Upper lobe of left lung (tissue), 6 donors: Measurements from ENCODE around the gene SNX21. TPM values are rescaled to one million over a fixed set of nuclear protein-coding genes. Genes with fewer than 3 reads are reported as not detected.

Experiments used
- ATAC-seq, 2 donors: fragments of 200-7000 bp; cut with Tn5 transposase; one replicate each; pipeline ENCODE4 v1.9.1; 2022; ENCODE audit warnings: mild to moderate bottlenecking in 2 of 2, moderate library complexity in 2 of 2; ENCODE audit not compliant: low FRiP score in 2 of 2
- DNase-seq, 2 donors: peaks; one replicate each; pipeline ENCODE4 v3.0.0-alpha.2; 2019 to 2020
- H3K27ac ChIP-seq, 4 donors: fragments of 200-600 bp; sonication (generic); one replicate each; pipeline ENCODE4 v1.5.1; 2016 to 2019
- H3K27me3 ChIP-seq, 4 donors: fragments of 200-600 bp; sonication (generic); one replicate each; pipeline ENCODE4 v1.5.1; 2017 to 2019
- H3K36me3 ChIP-seq, 4 donors: fragments of 200-600 bp; sonication (generic); one replicate each; pipeline ENCODE4 v1.5.1; 2016 to 2019
- H3K4me1 ChIP-seq, 4 donors: fragments of 200-600 bp; sonication (generic); one replicate each; pipeline ENCODE4 v1.5.1; 2018 to 2019
- H3K4me3 ChIP-seq, 4 donors: fragments of 200-600 bp; sonication (generic); one replicate each; pipeline ENCODE4 v1.5.1; 2017 to 2019; ENCODE audit warnings: mild to moderate bottlenecking in 2 of 4, moderate library complexity in 1 of 4
- H3K9me3 ChIP-seq, 4 donors: fragments of 200-600 bp; sonication (generic); one replicate each; pipeline ENCODE4 v1.5.1; 2018 to 2019
- CTCF ChIP-seq, 6 experiments: fragments of 450-650 bp in 4 of 6; fragments of 200-600 bp in 2 of 6; sonication (generic) in 2 of 6; IDR thresholded peaks; one replicate each; pipeline ENCODE4 v1.5.1; 2016 to 2019; ENCODE audit warnings: antibody characterized with exemption in 6 of 6
- EP300 ChIP-seq, 4 donors: sonication (generic); formaldehyde crosslinking; IDR thresholded peaks; one replicate each; pipeline ENCODE4 v1.5.1; 2017; ENCODE audit warnings: antibody characterized with exemption in 4 of 4, control low read depth in 2 of 4
- POLR2A ChIP-seq, 4 donors: fragments of 450-650 bp; IDR thresholded peaks; one replicate each; pipeline ENCODE4 v1.5.1; 2016 to 2017; ENCODE audit warnings: antibody characterized with exemption in 4 of 4, mild to moderate bottlenecking in 2 of 4
- POLR2AphosphoS5 ChIP-seq, 2 donors: sonication (generic); formaldehyde crosslinking; IDR thresholded peaks; one replicate each; pipeline ENCODE4 v1.5.1; 2017; ENCODE audit warnings: antibody characterized with exemption in 2 of 2
- WGBS, 2 donors: methylation state at CpG; one replicate each; pipeline ENCODE4 v1.1.5; 2017 to 2018; 5-methylcytosine and 5-hydroxymethylcytosine counted together
- total RNA-seq, 6 donors: library from RNA; depleted of rRNA in 4 of 6; stranded (reverse); fragments of >200 nt in 4 of 6; gene quantifications; one replicate each; pipeline versions ENCODE4 v1.1.0 to v1.2.1, GENCODE V29; 2016 to 2021
- donor health status: DM: no; HTN: no; CAD: no; lungs with moderate emphysema.
- donor health status: DM: no; HTN: yes; CAD: no; lungs with severe emphysema.

SNX21 gene
- total RNA-seq, 6 donors from 2014 or later = 23.9 to 117 (median 52.9) TPM

- H3K27me3 ChIP-seq = no peaks in the 10 kb centered on the region
- TF ChIP-seq EP300 (IDR thresholded peaks at IDR 0.05) (no peak), CTCF (IDR thresholded peaks at IDR 0.05) (no peak), POLR2A (IDR thresholded peaks at IDR 0.05) (no peak)
- H3K4me1 ChIP-seq = peaks cover 12 to 30% (median 22%) of the 10 kb centered on the region in 4 donors
- peaks cover 0 to 45% (median 20%) of the 10 kb centered on the region in 4 donors for H3K36me3 ChIP-seq
- H3K4me3 ChIP-seq = no peak overlapping the region
- DNase-seq (no peak), ATAC-seq (no peak)
- no peak overlapping the region for H3K27ac ChIP-seq
- WGBS, 2 donors = 94% methylated on average over 11 to 18 of the region's 19 CpGs
- no peaks in the 10 kb centered on the region for H3K9me3 ChIP-seq
These were observed 53.2 kb downstream of the SNX21 start for GRCh38 chr20:45886590-45887345.

- Histone ChIP-seq H3K36me3 (peaks cover 0 to 45% (median 20%) of the 10 kb centered on the region in 4 donors), H3K27ac (no peak within 1 kb of the TSS), H3K27me3 (no peaks in the 10 kb centered on the region), H3K9me3 (no peaks in the 10 kb centered on the region), H3K4me1 (peaks cover 16 to 32% (median 23%) of the 10 kb centered on the region in 4 donors), H3K4me3 (no peak within 1 kb of the TSS)
- DNase-seq = no peak
- no peak for TF ChIP-seq POLR2AphosphoS5 (IDR thresholded peaks at IDR 0.05)
- TF ChIP-seq POLR2A (IDR thresholded peaks at IDR 0.05) = no peak
- TF ChIP-seq CTCF (IDR thresholded peaks at IDR 0.05) = no peak
- TF ChIP-seq EP300 (IDR thresholded peaks at IDR 0.05) = no peak
- WGBS, 2 donors = 91 to 92% methylated on average over 8 of the region's 8 CpGs
- no peak for ATAC-seq
These were observed 53.7 kb downstream of the SNX21 start, which contains the start of gene SPATA25 for GRCh38 chr20:45887346-45887715. SPATA25 (minus strand) TSS chr20:45887622; CDS start chr20:45887590, 32 bp downstream.

- Histone ChIP-seq H3K27ac (no peak overlapping the region), H3K4me1 (peaks cover 26 to 44% (median 32%) of the 10 kb centered on the region in 4 donors), H3K27me3 (no peaks in the 10 kb centered on the region), H3K9me3 (no peaks in the 10 kb centered on the region), H3K36me3 (peaks cover 0 to 40% (median 16%) of the 10 kb centered on the region in 4 donors), H3K4me3 (no peak overlapping the region)
- WGBS, 2 donors = 93 to 100% methylated on average over 2 to 3 of the region's 3 CpGs
- ATAC-seq (no peak), DNase-seq (no peak)
- no peak for TF ChIP-seq EP300 (IDR thresholded peaks at IDR 0.05)
- TF ChIP-seq POLR2AphosphoS5 (IDR thresholded peaks at IDR 0.05) = no peak
- no peak for TF ChIP-seq CTCF (IDR thresholded peaks at IDR 0.05)
These were observed 55.1 kb downstream of the SNX21 start for GRCh38 chr20:45888681-45889080.

- no peaks in the 10 kb centered on the region for H3K27me3 ChIP-seq
- peaks cover 23 to 35% (median 28%) of the 10 kb centered on the region in 4 donors for H3K4me1 ChIP-seq
- ATAC-seq (peak; percentile 83 to 91), DNase-seq (peak; percentile 90 to 92)
- peak overlapping the region; percentile 71 to 96 (median 90) for H3K4me3 ChIP-seq
- H3K9me3 ChIP-seq = no peaks in the 10 kb centered on the region
- H3K36me3 ChIP-seq = peaks cover 8 to 45% (median 26%) of the 10 kb centered on the region in 4 donors
- WGBS, 2 donors = 2 to 4% methylated on average over 23 to 55 of the region's 79 CpGs
- no peak for TF ChIP-seq EP300 (IDR thresholded peaks at IDR 0.05)
- peak in 1 of 2 donors; percentile 48 for TF ChIP-seq POLR2AphosphoS5 (IDR thresholded peaks at IDR 0.05)
- peak; percentile 56 to 75 (median 68) for TF ChIP-seq CTCF (IDR thresholded peaks at IDR 0.05)
- TF ChIP-seq POLR2A (IDR thresholded peaks at IDR 0.05) = peak in 1 of 4 donors; percentile 25
- peak overlapping the region; percentile 59 to 91 (median 80) for H3K27ac ChIP-seq
These were observed 56.7 kb downstream of the SNX21 start for GRCh38 chr20:45890077-45890984.
